HG03354 (cell line): Measurements from ENCODE around the gene VOPP1.

ENCODE experiments used
- ATAC-seq: cut with Tn5 transposase; IDR thresholded peaks from one replicate; pipeline ENCODE4 v1.9.1; 2021; ENCODE audit warnings: mild to moderate bottlenecking; ENCODE audit not compliant: unreplicated experiment, poor library complexity, severe bottlenecking

Gene VOPP1

GRCh38 chr7:55449205-55449991 is 122.9 kb downstream of the VOPP1 start:
- no peak for ATAC-seq

DNA sequence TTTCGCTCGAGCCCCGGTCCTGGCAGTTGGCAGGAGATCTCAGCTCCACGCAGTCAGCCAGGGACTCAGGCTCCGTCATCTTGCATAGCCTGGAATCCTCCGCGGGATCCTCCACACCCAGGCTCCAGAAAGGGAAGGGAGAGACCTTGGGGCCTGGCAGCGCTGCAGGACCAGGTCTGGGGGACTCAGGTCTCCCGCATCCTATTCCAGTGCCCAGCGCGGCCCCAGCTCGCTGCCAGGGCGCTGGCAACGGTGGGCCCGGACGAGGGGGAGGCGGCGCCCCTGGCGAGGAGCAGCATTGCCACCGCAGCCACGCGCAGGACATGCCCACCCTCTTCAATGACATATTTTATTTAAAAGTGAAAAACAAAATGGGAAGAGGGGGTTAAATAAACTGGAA is 123.8 kb downstream of the VOPP1 start:
- no peak for ATAC-seq

DNA sequence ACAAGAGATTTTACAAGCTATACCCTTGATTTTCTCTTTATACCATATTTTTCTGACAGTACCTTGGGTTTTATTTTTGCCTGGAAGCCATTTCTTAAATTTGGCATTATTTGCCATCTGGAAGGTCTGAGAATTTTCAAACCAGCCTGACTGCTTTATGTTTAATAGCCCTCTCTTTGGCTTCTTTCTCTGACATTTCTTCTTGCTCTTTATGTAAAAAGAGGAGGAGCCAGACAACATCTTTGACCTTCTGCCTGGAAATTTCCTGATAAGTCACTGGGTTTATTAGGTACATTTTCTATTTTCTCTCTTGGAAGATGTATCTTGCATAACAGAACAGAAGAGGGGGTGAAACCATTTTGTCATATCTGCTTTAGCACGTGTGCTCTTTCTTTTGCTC is 127.5 kb downstream of the VOPP1 start:
- ATAC-seq, result no peak

DNA sequence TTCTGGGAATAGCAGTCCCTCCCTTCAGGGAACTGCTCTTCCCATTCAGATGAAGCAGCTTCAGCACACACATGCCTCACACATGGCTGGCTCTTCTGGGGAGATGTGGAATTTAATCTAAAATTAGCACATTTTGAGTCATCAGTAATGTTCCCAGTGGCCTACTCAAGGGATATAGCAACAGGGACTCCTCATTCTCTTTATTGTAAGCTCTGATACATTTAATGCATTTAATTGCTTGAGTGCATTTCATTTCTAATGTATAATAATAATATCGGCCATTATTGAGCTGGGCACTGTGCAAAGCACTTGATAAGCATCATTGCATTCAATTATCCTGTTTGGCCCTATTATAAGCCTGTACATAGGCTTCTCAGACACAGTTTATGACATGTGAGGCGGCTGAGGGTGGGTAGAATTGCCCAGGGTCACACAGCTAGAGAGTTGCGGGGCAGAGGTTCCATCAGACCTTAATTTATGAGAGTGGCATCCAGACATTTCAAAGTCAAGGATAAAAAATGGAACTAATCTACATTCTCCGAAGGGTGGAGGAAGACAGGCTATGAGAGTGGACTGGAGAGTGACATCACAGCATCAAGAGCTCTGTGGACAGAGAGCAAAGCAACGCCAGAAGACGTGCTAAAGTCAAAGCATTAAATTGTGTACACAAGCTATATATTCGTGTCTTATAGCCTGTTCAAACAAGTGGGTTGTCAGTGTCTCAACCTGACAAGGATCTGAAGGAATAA is 130.4 kb downstream of the VOPP1 start:
- no peak for ATAC-seq

GRCh38 chr7:55441002-55441401 is 131.3 kb downstream of the VOPP1 start:
- no peak for ATAC-seq

- no peak for ATAC-seq
Observed at GRCh38 chr7:55440040-55440690, 132.1 kb downstream of the VOPP1 start.

DNA sequence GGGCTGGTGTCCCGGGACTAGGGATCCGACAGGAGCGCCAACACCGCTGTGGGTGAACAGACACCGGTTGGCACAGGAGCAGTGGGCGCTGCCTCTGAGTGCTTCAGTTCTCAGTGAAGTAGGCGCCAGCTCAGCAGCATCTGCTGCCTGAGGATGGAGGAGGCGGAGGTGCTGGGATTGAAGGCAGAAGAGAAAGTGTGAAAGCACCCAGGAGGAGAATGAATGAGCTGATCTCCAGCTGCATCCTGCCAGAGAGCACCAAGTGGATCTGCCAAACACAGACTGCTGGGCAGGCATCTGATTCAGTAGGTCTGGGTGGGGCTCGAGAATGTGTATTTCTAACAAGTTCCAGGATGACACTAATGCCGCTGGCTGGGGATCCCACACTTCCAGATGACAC is 132.7 kb downstream of the VOPP1 start:
- ATAC-seq, result no peak

GRCh38 chr7:55438757-55439525 is 133.4 kb downstream of the VOPP1 start:
- ATAC-seq, result no peak

GRCh38 chr7:55438085-55438756 is 134.1 kb downstream of the VOPP1 start:
- ATAC-seq, result no peak

- ATAC-seq, result no peak
Observed at GRCh38 chr7:55437375-55437774, 134.9 kb downstream of the VOPP1 start.

DNA sequence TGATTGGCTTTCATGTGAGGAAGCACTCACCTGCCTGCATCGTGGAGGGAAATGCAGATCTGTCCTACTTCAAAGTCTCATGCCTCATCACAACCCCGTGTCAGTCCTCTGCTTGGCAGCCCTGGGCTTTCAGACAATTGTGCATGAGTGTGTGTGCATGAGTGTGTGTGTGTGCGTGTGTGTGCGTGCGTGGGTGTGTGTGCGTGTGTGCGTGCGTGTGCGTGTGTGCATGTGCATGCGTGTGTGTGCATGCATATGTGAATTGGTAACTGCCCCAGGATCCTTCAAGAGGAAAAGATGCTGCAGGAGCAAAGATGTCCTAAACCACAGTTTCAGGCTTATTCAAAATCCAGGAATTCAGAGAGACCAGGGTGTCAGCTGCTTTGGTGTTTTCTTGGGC is 135.8 kb downstream of the VOPP1 start:
- no peak for ATAC-seq

DNA sequence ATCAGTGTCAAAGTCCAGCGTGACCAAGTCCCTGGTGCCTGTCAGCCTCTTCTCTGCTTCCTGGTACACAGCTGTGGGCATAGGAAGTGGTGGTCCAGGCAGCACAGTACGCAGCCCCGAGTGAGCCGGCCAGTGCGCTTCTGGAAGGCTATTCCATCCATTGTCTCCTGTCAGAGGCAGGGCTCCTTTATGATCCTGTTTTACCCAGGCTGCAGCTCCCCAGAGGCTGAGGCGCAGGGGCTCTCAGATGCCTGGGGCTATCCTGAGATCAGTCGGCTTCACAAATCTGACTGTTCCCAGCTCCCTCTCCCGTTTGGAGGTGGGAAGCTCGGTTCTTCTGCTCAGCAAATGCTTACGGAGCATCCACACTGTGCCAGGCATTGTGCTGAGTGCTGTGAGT is 136.8 kb downstream of the VOPP1 start:
- ATAC-seq, result no peak

DNA sequence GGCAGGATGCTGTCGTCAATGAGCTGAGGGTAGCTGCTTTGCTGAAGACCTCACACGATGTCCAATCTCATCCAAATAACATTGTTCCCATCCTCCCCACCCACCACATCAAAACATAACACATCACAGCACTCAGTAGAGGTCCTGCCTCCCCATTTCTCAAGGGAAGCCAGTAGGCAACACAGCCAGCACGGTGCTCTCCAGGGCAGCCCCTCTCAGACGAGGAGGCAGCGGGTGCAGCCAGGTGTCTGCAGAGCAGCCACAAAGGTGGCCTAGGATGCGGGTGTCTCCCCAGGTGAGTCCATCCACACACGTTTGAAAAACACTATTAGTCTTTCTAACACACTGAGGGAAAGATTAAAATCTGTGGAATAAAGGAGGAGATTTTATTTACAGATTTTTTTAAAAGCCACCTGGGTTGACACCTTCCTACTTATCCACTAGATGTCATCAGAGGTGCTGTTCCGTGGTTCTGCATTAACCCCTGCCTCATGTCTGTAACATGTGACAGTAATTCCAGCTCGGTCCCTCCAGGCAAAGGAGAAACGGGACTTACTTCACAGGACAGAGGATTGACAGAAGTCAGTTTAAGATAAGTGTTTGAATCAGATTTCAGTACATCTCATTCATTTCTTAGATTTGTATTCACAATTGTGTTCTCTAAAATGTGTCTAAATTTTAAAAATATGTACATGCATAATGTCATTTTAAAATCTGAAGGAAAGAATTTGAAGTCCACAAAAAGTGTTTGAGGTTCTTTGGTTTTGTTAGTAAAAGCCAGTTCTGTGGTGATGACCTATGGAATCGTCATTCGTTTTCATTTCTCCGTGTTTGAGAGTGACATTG is 139.1 kb downstream of the VOPP1 start:
- peak; percentile 71 for ATAC-seq

DNA sequence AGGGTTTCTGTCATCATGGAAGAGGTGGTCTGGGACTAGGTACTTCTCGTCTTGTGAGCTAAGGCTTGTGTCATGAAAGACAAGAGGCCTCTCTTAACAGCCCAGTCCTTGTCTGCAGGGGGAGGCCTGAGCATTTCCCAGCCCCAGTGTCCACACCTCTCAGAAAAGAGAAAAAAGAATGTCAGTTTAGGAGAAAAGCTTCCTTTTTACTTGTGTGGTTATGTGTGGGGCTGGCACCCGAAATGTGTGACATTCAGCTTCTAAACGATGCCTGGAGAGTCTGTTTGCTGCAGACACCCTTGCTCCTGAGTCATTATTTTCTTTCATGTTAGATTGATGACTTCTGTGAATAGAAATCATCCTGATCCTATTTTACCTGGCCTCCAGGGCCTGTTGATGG is 139.8 kb downstream of the VOPP1 start:
- no peak for ATAC-seq

DNA sequence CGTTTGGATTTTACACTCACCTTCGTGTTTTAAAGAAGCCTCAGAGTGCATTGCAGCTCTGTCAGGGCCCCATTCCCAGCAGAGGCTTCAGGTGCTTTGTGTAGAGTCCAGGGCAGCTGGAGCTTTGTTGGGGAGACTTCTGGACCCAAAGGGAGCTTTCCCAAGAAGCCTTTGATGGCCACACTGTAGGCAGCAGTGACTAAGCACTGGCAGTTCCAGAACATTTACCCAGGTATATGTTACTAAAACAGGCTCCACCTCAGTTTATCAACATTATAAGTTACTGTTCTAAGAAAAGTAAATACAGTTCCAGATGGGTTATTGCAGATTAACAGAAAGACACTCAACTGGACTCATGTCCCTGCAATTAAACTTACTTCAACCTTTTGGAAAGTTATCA is 140.4 kb downstream of the VOPP1 start:
- no peak for ATAC-seq

GRCh38 chr7:55429835-55430499 is 142.3 kb downstream of the VOPP1 start:
- ATAC-seq, result no peak

DNA sequence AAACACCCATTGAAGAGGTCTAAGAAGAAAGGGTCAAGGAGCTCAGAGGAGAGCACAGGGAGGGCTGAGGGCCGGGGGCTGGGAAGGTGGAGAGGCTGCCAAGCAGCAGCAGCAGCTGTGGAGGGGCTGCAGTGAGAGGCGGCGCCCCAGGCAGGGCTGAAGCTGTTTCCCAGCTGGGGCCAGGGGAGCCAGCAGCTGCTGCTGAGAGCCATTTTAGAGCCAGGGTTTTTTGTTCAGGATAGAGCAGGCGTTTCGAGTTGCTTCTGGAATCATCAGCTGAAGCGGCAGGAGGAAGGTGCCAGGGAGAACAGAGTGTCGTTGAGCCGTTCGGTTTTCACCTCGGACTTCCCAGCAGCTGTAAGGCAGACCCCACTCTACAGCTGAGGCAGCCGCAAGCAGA is 144.5 kb downstream of the VOPP1 start:
- ATAC-seq, result no peak

- ATAC-seq, result no peak
Observed at GRCh38 chr7:55427342-55427741, 145.0 kb downstream of the VOPP1 start.
